Activated naive CD8-positive, alpha-beta T cell treated with anti-CD3 and anti-CD28 coated beads for 36 hours (primary cell): ENCODE measurements around the gene GFOD1. TPM values are rescaled to one million over a fixed set of nuclear protein-coding genes. Genes with fewer than 3 reads are reported as not detected.
"Not testable (repeated sequence)": the region's sequence is repeated elsewhere in the genome, so short reads cannot be mapped to it uniquely, and the experiment has no call there.

Source experiments
- DNase-seq: peaks from one replicate; pipeline ENCODE4 v3.0.0; 2021
- H3K27ac Mint-ChIP-seq: one replicate; pipeline ENCODE4 v1.8.0; 2022; ENCODE audit warnings: mild to moderate bottlenecking, moderate library complexity, mixed read lengths
- H3K27me3 Mint-ChIP-seq: one replicate; pipeline ENCODE4 v1.8.0; 2022; ENCODE audit warnings: mild to moderate bottlenecking, mixed read lengths
- H3K36me3 Mint-ChIP-seq: one replicate; pipeline ENCODE4 v1.8.0; 2021; ENCODE audit warnings: mild to moderate bottlenecking, mixed read lengths
- H3K4me1 Mint-ChIP-seq: one replicate; pipeline ENCODE4 v1.8.0; 2021; ENCODE audit warnings: mixed read lengths
- H3K4me3 Mint-ChIP-seq: one replicate; pipeline ENCODE4 v1.8.0; 2022; ENCODE audit warnings: mild to moderate bottlenecking, moderate library complexity, mixed read lengths
- H3K9me3 Mint-ChIP-seq: one replicate; pipeline ENCODE4 v1.8.0; 2022; ENCODE audit warnings: mixed read lengths
- total RNA-seq, 2 experiments: library from RNA; stranded (reverse); gene quantifications; one replicate each; pipeline ENCODE4 v1.2.3, GENCODE V29; 2021

Gene GFOD1
- total RNA-seq, 2 experiments from 2014 or later: 12.8 to 13.0 TPM

GRCh38 chr6:13519839-13520238, 32.4 kb upstream of the GFOD1 start:
- Mint-ChIP-seq H3K4me1 (peaks cover 6% of the 10 kb centered on the region), H3K36me3 (no peaks in the 10 kb centered on the region), H3K9me3 (no peaks in the 10 kb centered on the region), H3K27ac (no peak overlapping the region), H3K4me3 (no peak overlapping the region), H3K27me3 (no peaks in the 10 kb centered on the region)
- DNase-seq: no peak

- no peaks in the 10 kb centered on the region for H3K4me1 Mint-ChIP-seq
- no peak overlapping the region for H3K27ac Mint-ChIP-seq
- H3K27me3 Mint-ChIP-seq: no peaks in the 10 kb centered on the region
- H3K36me3 Mint-ChIP-seq: no peaks in the 10 kb centered on the region
- no peak overlapping the region for H3K4me3 Mint-ChIP-seq
- DNase-seq: no peak
- no peaks in the 10 kb centered on the region for H3K9me3 Mint-ChIP-seq
These were observed 29.7 kb upstream of the GFOD1 start for GRCh38 chr6:13517116-13517515.

GRCh38 chr6:13515912-13516311, 28.5 kb upstream of the GFOD1 start:
- H3K27me3 Mint-ChIP-seq: no peaks in the 10 kb centered on the region

GRCh38 chr6:13513626-13514502, 26.5 kb upstream of the GFOD1 start:
- no peaks in the 10 kb centered on the region for H3K9me3 Mint-ChIP-seq
- H3K4me1 Mint-ChIP-seq: no peaks in the 10 kb centered on the region
- no peak overlapping the region for H3K27ac Mint-ChIP-seq
- no peaks in the 10 kb centered on the region for H3K27me3 Mint-ChIP-seq
- H3K4me3 Mint-ChIP-seq: no peak overlapping the region
- no peak for DNase-seq
- no peaks in the 10 kb centered on the region for H3K36me3 Mint-ChIP-seq

More at GRCh38 chr6:13515912-13516311, 28.5 kb upstream of the GFOD1 start:
- H3K27ac Mint-ChIP-seq: no peak overlapping the region
- H3K9me3 Mint-ChIP-seq: no peaks in the 10 kb centered on the region
- H3K4me1 Mint-ChIP-seq: no peaks in the 10 kb centered on the region
- H3K36me3 Mint-ChIP-seq: no peaks in the 10 kb centered on the region
- DNase-seq: no peak
- no peak overlapping the region for H3K4me3 Mint-ChIP-seq

GRCh38 chr6:13512900-13513299, 25.5 kb upstream of the GFOD1 start:
- Mint-ChIP-seq H3K36me3 (no peaks in the 10 kb centered on the region), H3K9me3 (no peaks in the 10 kb centered on the region), H3K27me3 (no peaks in the 10 kb centered on the region), H3K4me3 (no peak overlapping the region), H3K27ac (no peak overlapping the region), H3K4me1 (no peaks in the 10 kb centered on the region)
- DNase-seq: no peak

- Mint-ChIP-seq H3K4me3 (no peak overlapping the region), H3K9me3 (no peaks in the 10 kb centered on the region), H3K27me3 (no peaks in the 10 kb centered on the region), H3K27ac (no peak overlapping the region), H3K36me3 (no peaks in the 10 kb centered on the region), H3K4me1 (no peaks in the 10 kb centered on the region)
- DNase-seq: no peak
These were observed 24.7 kb upstream of the GFOD1 start for GRCh38 chr6:13511913-13512717.

GRCh38 chr6:13511141-13511571, 23.8 kb upstream of the GFOD1 start:
- H3K27me3 Mint-ChIP-seq, H3K9me3 Mint-ChIP-seq, DNase-seq, H3K4me1 Mint-ChIP-seq, H3K36me3 Mint-ChIP-seq, H3K27ac Mint-ChIP-seq, H3K4me3 Mint-ChIP-seq: not testable (repeated sequence)

- H3K4me3 Mint-ChIP-seq, H3K27me3 Mint-ChIP-seq, H3K27ac Mint-ChIP-seq: not testable (repeated sequence)
These were observed 23.0 kb upstream of the GFOD1 start for GRCh38 chr6:13510433-13510832.

GRCh38 chr6:13508711-13509705, 21.6 kb upstream of the GFOD1 start:
- H3K36me3 Mint-ChIP-seq: no peaks in the 10 kb centered on the region

More at GRCh38 chr6:13510433-13510832, 23.0 kb upstream of the GFOD1 start:
- not testable (repeated sequence) for H3K36me3 Mint-ChIP-seq, H3K4me1 Mint-ChIP-seq, DNase-seq, H3K9me3 Mint-ChIP-seq

GRCh38 chr6:13507306-13507860, 20.0 kb upstream of the GFOD1 start:
- Mint-ChIP-seq H3K36me3 (no peaks in the 10 kb centered on the region), H3K27ac (no peak overlapping the region), H3K4me3 (no peak overlapping the region), H3K27me3 (no peaks in the 10 kb centered on the region), H3K9me3 (peaks cover 1% of the 10 kb centered on the region), H3K4me1 (no peaks in the 10 kb centered on the region)
- no peak for DNase-seq

More at GRCh38 chr6:13508711-13509705, 21.6 kb upstream of the GFOD1 start:
- Mint-ChIP-seq H3K4me3 (no peak overlapping the region), H3K9me3 (no peaks in the 10 kb centered on the region), H3K27ac (no peak overlapping the region), H3K27me3 (no peaks in the 10 kb centered on the region), H3K4me1 (no peaks in the 10 kb centered on the region)
- DNase-seq: no peak

- Mint-ChIP-seq H3K4me3 (no peak overlapping the region), H3K27ac (no peak overlapping the region), H3K9me3 (peaks cover 1% of the 10 kb centered on the region), H3K36me3 (no peaks in the 10 kb centered on the region), H3K4me1 (peaks cover under 1% of the 10 kb centered on the region), H3K27me3 (no peaks in the 10 kb centered on the region)
- DNase-seq: no peak
These were observed 17.9 kb upstream of the GFOD1 start for GRCh38 chr6:13505345-13505734.

GRCh38 chr6:13504611-13505344, 17.4 kb upstream of the GFOD1 start:
- Mint-ChIP-seq H3K27ac (no peak overlapping the region), H3K36me3 (no peaks in the 10 kb centered on the region), H3K4me3 (no peak overlapping the region), H3K9me3 (peaks cover 1% of the 10 kb centered on the region), H3K27me3 (no peaks in the 10 kb centered on the region), H3K4me1 (peaks cover 6% of the 10 kb centered on the region)
- DNase-seq: no peak

- DNase-seq: no peak
- no peaks in the 10 kb centered on the region for H3K36me3 Mint-ChIP-seq
- H3K27ac Mint-ChIP-seq: no peak overlapping the region
- H3K27me3 Mint-ChIP-seq: no peaks in the 10 kb centered on the region
- H3K4me1 Mint-ChIP-seq: peaks cover 6% of the 10 kb centered on the region
- peaks cover 1% of the 10 kb centered on the region for H3K9me3 Mint-ChIP-seq
- no peak overlapping the region for H3K4me3 Mint-ChIP-seq
These were observed 13.5 kb upstream of the GFOD1 start for GRCh38 chr6:13500915-13501314.

GRCh38 chr6:13500264-13500663, 12.9 kb upstream of the GFOD1 start:
- Mint-ChIP-seq H3K4me3 (no peak overlapping the region), H3K4me1 (peaks cover 6% of the 10 kb centered on the region), H3K27me3 (no peaks in the 10 kb centered on the region), H3K9me3 (peaks cover 1% of the 10 kb centered on the region), H3K27ac (no peak overlapping the region), H3K36me3 (no peaks in the 10 kb centered on the region)
- no peak for DNase-seq
